CD4-positive, alpha-beta T cell treated with Interferon gamma for 1 hour (primary cell): ENCODE results near the gene RPN2.

Experiments
- DNase-seq: peaks from one replicate; pipeline ENCODE4 v3.0.0-alpha.2; 2020

RPN2 gene

DNA sequence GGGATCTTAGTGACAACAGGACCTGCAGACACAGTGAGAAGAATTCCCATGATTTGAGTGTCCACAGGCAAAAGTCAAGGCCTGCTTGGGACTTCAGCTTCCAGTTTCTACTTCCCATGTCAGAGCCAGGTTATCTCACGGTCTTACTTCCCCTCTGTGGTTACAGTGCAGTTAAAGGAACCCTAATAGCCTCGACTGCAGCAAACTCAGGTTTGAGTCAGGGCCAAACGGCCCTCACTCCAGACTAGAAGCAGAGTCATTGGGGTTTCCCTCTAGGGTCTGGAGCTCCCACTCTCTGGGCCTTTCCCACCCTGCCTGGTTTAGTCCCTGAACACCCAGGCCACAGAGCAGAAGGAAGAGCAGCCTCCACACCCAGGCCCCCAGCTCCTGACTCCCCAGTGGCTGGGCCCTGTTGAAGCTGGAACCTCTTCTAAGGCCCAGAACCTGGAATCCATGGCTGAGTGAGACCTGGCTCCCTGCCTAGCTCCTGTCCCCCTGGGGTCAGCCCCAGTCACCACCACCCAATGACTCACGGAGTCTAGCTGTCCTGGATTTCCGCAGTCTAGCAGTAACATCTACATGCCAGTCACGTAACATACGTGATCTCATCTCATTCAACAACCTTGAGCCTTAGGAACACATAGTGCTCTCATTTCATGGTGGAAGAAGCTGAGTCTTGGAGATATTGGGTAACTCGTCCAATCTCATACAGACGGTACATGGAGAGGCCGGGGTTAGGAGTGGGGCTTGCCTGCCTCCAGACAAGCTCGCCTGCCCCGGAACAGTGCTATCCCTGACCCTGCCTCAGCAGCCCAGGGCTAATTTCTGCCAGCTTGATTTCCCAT lies 91.7 kb downstream of the RPN2 start:
- DNase-seq: peak; percentile 73

DNA sequence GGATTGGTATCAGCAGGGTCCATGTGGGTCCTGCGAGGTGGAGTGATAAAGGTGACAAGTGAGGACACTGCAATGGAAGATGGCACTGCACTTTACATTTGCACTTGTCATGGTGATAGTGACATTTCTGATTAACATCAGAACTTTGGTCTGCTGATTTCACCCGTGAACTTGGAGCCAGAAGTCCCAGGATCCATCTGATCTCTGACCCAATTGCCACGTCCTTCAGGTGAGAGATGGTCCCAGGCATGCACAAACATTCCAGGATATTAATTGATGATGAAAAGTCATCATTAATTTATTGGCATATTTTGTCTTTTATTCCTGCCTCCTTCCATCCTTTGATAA lies 92.3 kb downstream of the RPN2 start:
- no peak for DNase-seq

DNA sequence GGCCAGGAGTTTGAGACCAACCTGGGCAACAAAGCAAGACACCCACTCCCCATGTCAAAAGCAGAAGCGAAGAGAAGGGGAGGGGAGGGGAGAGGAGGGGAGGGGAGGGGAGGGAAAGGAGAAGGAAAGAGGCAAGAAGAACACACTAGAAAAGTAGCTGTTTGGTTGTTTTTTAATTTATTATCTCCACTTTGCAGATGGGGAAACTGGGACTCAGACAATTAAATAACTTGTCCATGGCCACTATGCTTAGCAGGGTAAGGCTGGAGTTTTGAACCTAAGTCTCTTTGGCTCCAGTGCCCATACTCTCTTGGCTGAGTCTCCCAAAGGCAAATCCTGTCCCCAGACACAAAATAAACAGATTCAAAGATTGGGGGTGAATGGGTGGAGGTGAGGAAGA lies 94.9 kb downstream of the RPN2 start:
- no peak for DNase-seq

DNA sequence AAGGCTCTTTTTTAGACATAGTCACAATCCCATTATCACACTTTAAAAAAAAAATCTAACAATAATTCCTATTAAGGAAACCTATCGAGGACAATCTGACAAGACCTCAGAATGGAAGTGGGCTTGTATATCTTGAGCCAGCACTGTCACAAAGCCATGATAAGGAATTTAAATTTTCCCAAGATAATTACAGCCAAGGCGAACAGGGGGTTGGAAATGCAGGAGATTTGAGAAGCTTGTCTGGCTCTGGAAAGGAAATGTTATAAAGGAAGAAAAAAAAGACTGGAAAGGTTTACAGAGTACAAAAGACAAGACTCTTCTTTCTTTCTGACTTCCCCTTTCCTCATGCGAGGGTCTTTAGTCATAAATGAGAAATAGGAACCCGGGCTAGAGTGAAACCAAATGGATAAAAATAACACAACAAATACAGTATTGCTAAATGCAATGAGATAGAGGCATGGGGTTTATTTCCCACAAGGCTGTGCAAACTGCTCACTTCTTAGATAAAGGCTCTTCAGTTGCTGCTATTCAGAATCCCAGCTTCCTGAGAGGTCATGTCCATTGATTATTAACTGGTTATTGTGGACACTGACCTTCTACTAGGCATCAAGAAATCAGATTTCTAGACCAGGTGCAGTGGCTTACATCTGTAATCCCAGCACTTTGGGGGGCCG lies 95.9 kb downstream of the RPN2 start:
- no peak for DNase-seq

DNA sequence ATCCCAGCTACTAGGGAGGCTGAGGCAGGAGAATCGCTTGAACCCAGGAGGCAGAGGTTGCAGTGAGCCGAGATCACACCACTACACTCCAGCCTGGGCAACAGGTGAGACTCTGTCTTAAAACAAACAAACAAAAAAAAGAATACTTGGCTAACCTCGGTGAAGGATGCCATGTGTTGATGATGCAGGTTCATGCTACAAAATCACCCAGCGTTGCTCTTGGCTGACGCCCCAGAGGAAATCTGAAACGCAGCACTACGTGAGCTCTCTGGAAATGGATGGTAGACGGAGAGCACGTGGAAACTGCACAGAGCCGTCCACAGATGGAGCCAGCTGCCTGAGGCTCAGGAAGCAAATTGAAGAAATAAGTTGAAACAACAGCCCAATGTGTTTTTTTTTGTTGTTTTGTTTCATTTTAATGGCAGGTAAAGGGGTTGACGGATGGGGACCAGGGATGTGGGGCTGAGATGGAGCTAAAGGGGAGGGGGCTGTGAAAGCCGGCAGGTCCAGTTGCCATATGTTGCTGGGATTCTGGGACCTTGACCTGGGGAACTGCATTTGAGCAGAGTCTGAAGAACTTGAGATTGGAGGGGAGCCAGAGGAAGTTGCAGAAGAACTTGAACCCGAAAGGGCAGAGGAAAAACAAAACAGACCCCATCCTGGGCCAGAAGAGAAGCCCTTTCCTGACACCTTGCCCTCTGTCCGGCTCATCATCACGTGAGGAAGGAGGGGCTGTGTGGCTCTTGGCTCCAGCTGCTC lies 97.5 kb downstream of the RPN2 start:
- DNase-seq: peak; percentile 31

DNA sequence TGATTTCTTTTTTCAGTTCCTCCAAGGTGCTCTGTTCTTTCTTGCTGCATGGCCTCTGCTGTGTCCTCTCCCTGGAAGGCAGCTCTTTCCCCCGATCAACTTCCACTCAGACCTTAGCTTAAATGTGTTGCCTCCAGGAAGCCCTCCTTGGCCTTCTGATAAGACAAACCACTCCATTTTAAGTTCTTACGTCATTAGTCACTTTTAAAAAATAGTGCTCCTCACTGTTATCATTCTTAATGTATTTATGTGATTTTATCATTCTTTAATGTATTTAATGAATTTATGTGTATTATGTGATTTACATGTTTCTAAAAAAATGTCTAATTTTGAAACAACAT lies 98.1 kb downstream of the RPN2 start:
- no peak for DNase-seq

DNA sequence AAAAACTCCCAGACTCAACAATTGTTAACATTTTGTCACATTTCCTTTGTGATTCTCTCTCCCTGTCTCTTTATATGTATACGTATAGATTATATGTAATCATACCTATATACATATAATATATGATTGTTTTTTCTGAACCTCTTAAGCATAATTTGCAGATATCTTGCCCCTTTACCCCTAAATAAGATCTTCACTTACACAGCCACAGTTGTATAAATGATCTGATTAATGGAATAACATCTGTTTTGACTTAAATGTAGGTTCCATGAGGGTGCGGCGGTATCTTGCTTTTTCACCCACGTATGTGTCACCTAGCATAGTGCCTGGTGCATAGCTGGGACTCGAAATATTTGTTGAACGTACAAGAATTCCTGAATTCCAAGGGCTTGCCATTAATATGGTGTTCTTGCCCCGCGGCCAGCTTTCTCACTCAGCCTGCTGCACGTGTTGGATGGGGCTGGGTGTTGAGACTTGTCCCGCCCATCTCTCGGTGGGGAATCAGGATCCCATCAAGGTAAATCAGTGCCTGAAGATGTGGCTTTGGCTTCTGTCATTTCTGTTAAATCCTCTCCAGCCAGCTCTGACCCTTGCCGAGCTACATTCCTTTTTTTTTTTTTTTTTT lies 99.9 kb downstream of the RPN2 start:
- no peak for DNase-seq

DNA sequence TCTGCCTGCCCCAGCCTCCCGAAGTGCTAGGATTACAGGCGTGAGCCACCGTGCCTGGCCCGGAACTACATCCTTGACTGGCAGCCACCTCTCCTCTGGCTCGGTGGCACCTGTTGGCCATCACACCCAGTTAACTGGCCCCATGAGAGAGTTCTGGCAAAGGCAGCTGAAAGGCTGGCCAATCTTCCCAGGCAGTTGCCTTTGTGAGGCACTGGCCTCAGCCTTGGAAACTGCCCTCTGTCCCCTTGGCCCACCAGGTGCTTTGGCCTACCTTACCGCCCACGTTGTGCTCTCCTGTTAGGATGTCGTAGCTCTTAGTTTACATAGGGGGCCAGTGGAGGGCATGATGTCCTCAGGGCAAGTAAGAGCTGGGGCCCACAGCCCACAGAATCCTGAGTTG lies 100.7 kb downstream of the RPN2 start:
- no peak for DNase-seq

DNA sequence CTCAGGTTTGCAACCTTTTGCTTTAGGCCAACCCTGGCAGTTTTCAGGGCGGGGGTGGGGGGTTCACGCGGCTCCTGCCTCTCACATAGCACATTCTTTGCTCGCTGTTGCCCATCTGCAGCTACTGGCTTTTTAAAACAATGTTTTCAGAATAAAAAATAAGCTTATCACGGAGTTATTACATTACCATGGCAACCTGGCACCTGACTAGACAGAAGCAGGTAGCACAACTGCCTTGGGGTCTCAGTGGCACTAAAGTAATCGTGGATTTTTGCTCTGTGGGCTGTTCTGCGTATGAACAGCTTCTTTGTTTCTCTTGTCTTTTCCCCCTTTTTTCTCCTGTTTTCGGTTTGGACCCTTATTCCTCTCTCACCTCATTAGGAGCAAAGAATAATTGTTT lies 101.3 kb downstream of the RPN2 start:
- no peak for DNase-seq

DNA sequence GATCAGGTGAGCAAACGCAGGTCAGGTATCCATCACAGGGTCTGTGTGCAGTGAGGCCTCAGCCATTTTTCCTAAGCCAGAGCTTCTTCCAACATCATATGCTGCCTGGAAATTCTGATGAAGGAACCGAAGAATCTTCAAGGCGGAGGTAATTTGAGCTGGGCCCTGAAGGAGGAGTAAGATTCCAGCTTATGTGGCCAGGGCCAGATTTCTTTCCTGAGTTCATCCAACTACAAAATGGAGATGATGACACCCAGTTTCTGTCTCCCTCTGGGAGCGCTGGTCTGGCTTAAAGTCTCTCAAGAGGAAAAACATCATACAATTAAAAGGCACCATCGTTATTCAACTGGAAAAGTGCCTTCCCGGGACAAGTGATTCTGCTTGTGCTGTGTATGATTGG lies 103.4 kb downstream of the RPN2 start:
- DNase-seq: no peak

DNA sequence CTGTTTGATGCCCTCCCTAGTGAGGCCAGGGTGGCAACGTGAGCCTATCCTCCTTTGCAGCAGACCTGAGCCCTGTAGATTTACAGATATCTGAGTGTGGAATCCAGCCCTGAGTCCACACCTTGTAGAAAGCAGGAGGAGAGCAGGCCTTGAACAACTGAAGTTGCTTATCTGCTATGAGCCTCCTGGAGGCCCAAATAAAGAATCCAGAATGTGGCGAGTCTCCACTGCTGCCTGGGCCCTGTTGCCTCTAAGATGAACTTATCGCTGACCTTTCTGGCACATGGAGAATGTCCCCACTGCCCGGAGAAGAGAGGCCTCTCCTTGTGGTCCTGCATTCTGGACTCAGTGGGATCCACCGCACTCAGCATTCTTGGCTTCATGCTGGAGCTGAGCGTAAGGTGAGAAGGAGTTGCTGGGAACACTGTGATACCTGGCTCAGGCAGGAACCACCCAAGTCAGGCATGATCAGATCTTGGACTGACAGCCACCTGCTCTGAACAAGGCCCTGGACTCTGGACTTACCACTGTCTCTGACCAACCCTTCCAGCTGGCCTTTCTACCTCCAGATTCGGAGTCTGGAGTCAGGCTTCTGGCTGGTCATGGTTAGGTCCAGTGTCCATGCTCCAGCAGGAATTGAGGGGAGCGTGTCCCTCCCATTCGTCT lies 104.5 kb downstream of the RPN2 start:
- DNase-seq: no peak

DNA sequence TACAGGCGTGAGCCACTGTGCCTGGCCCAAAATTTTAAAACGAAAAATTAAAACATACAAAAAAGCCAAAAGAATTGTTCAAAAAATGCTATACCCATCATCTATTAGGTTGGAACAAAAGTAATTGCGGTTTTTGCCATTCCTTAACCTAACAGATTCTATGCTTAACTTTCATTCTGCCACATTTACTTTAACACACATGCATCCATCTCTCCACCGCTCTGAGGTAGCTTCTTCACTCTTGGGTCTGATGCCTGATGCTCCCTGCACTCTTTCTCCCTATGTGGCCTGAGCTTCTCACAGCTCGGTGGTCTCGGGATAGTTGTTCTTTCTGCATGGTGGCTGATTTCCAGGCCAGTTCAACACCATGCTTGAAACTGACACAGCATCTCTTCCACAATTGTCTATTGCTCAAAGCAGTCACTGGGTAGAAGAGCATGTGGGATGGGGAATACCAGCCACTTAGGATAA lies 105.6 kb downstream of the RPN2 start:
- DNase-seq: no peak

DNA sequence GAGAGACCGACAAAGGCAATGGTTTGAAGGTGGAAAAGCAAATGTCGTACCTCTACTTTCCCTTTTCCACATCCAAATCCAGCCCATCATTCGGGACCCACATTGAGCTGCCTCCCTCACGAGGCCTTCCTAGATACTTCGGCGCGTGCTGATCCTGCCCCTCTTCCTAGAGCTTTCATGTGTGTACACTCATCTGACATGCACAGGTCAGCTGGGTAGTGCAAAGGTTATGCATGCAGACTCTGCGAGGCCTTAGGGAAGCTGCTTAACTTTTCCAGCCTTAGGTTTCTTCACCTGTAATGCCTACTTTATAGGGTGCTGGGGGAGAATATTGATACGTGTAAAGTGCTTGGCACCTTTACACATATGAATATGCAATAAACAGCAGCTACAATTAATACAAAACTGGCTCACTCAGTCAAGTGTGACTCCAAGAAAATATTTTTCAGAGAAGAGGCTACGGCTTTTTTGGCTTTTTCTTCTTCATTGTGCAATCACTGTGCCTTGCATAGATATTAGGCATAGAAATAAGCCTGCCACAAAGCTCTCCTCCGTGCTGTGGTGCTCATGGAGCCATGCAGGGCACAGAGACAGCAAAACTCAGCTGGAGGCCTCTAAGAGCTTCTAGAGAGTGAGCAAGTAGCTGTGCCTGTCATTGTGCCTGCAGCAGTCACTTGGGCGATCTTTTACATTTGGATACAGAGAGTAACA lies 106.7 kb downstream of the RPN2 start:
- no peak for DNase-seq

DNA sequence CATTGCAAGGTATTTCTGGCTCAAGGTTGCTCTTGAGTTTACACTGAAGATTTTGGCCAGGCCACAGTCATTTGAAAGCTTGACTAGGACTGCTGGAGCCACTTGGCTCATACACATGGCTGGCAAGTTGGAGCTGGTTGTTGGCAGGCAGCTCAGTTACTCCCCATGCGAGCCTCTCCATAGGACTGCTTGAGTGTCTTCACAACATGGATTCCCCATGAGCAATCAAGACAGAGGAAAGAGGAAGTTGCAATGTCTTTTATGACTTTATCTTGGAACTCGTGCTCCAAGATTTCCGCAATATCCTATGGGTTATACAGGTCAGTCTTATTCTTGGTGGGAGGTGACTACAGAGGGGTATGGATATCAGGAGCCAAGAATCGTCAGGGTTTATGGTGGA lies 109.0 kb downstream of the RPN2 start:
- no peak for DNase-seq

DNA sequence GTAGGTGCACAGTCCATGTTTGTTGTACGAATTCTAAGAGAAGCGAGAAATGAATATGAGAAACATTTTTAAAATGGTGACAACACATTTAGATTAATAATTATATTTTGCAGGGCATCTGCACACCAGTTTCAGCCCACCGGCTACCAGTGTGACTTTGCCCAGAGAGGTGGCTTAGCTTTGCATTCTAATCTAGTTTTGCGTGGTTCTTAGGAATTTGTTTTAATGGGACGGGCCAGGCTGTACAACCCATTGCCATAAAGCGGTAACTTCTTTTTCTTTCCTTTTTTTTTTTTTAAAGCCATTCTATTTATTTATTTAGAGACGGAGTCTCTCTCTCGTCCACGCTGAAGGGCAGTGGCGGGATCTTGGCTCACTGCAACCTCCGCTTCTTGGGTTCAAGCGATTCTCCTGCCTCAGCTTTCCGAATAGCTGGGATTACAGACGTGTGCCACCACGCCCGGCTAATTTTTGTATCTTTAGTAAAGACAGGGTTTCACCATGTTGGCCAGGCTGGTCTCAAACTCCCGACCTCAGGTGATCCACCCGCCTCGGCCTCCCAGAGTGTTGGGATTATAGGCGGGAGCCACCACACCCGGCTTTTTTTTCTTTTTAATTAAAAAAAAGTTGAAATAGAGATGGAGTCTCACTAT lies 111.2 kb downstream of the RPN2 start:
- DNase-seq: no peak
